HG02943 (cell line): Measurements from ENCODE around the gene CALML5.

Experiments used
- ATAC-seq: cut with Tn5 transposase; IDR thresholded peaks from one replicate; pipeline ENCODE4 v1.9.1; 2021; ENCODE audit warnings: mild to moderate bottlenecking, low read depth, moderate library complexity; ENCODE audit not compliant: unreplicated experiment

Gene CALML5

DNA sequence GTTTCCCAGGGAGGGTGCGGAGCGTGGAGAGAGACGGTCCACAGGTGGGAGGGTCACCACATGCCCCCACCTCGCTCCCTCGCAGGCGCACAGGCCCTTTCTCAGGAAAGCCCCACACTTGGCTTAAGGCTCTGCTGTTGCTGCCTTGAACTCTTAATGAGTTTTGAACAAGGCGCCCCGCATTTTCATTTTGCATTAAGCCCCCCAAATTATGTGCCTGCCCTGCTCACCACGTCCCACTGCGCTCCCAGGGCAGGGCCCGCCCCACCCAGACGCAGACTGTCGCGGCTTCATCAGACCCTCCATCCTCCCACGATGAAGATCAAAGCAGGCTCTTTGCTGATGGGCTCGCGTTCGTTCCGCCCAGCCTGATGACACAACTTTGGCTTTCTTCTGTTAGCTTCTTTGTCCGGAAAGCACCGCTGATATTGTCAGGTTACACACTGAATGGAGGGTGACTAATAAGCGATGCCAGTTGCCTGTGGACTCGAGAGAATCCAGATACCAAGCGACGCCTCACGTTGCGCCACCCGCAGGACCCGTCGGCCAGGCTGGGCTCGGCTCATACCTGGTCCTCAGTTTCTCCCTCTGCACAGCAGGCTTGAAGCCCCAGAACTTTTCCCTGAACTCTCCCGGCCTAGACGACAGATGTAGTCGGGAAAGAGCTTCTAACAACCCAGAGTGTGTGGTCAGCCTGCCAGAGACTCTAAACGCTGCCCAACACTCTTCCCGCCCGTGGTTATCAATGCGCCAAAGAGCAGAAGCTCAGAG is 34.9 kb upstream of the CALML5 start:
- no peak for ATAC-seq

DNA sequence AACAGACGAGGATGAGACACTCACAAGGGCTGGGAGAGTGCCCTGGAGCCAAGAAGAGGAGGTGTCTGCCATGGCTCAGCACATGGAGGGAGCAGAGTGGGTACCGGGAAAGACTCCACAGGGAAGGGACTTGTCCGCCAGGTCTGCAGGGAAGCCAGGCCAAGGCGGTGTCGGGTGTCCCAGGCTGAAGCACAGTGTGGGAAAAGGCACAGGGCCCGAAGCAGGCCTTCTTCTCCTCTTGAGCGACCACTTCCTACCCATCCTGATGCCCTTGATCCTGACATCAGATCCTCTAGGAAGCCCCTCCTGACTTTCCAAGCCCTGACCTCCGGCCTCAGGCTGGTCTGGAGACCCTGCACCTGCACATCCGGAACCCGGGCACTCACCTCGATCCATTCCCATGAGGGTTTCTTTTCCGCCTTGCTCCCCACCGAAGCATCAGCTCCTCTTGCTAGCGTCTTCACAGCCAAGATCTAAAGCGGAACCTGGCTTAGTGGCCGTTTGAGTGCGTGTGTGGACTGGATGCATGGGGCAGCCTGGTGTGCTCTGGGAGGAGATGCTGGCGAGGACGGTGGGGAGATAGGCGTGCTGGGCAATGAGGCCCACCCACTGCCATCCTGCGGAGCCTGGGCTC is 33.8 kb upstream of the CALML5 start:
- ATAC-seq = no peak

DNA sequence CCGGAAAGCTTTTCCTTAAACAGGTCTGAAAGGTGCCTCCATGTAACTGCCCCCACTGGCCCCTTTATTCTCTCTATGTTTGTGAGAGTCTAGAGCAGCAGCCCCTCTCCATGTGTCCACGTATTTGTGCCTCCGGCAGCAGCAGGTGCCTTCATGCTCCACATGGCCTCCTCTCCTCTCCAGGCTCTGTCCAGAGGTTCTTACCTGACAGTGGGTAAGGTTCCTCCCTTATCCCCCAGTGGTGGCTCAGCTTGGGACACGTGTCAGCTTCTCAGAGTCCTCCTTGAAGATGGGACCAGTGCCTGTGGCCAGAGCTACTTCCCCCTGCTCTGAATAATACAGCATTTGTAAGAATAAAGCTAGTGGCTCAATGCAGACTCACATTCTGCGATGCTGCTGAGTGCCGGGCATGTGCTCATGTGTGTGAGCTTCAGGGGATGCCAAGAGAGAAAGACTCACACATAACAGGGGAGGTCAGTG is 33.3 kb upstream of the CALML5 start:
- ATAC-seq = no peak

DNA sequence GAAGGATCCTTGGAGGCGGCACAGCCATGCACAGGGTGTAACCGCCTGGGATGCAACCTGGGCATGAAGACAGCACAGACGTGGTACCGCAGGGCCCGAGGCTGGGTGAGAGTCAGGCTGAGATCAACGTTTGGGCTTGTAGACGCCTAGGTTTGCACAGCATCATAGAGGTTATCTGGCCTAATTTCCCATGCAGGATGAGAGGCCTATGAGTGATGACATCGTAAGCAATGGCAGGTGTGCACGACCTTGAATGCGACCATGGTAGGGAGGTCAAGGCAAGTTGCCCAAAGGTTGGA is 32.9 kb upstream of the CALML5 start:
- ATAC-seq = no peak

DNA sequence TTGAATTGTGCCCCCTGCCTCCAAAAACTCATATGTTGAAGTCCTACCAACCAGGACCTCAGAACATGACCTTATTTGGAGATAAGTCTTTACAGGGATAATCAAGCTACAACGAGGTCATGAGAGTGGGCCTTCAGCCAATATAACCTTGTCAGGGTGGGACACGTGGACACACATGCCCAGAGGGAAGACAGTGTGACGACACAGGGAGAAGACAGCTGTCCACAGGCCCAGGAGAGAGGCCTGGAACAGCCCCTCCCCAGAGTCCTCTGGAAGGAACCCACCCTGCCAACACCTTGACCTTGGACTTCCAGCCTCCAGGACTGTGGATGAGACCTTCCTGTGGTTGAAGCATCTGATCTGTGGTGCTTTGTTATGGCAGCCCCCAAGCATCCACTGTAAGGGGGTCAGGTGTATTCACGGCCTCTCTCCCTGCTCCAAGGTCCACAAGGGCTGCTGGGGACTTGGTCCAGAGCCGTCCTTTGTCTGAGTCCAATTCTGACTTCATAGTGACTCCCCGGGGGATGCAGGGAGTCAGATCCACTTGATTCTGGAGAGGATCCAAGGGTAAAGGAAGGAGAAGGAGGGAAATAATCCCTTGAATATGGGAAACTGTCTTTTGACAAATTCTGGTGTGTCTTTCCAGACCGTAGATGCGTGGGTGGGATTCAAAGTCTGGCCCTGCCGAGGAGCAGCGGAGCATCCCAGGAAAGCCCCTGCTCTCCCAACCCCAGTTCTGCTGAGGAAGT is 32.4 kb upstream of the CALML5 start:
- ATAC-seq = no peak

DNA sequence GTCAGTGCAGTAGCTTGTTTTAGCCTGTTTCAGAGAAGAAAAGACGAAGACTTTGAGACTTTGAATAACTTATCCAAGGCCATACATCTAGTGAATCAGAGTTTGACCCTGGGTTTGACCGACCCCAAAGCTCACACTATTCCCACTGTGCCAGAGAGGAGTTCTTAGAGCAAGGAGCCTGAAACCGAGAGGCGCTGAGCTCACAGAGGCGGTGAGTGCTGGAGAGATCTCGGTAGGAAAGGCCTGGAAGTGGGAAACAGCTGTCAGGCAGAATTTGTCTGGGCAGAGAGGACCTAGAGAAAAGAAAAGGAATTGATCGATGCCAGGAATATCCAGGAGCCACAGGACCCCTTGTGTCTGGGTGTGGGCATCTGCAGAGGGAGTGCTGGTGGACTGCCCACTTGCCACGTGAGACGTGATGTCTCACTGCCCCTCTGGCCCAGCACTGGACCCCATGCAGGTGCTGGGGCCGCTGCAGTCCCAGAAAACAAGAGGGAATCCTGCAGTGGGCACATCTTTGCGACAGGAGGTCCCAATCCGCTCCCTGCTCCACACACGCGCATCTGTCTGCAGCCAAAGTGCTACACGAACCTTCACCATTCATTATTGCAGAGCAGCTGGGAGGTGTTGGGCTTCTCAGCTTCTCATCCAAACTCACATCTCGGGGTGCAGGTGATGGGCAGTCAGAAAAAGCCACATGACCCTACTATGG is 31.6 kb upstream of the CALML5 start:
- ATAC-seq = no peak

DNA sequence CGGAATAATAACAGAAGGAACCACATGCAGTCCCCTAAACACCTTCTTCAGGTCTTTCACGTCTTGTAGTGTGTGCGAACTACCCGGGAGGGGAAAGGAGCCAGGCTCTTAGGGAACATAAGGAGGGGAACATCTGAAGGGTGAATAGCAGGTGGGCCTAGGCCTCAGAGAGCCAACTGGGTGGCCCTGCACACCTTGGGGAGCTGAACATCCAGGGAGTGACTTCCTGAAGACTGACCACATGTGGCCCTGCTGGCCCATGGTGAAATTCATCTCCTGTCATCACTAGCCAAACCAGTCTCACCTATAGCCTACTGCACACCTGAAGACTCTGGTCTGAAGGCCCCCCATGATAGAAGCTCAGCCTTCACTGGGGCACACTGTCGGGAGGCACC is 31.0 kb upstream of the CALML5 start:
- ATAC-seq = no peak

DNA sequence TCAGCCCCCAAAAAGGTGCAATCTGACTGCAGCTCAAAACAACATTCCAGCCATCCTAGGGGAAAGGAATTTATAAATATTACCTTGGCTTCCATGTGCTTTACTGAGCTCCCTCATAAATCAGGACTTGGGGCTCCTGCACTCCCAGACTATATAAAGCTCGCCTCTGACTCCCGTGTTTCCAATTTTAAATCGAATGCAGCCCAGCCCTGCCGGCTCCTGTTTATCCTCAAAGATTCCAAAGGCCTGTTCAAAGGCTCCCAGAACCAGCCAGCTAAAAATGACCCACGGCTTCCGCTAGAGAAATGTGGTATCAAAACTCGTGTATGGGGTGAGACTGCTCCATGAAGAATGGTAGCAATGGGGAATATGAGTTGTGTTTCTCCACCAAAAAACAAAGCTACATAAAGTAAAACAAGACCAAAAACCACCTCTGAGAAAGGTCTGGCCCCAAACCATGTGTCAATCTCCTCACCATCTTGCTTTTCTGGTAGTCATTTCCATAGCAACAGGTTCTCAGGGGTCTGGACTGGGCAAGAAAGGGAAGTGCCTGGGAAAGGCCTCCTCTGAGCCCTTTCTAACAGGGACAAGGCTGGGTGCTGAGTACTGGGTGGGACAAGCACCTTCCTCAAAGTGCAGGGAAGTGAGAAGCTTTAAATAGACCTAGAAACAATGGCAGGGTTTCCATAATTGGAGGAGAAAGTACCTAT is 30.5 kb upstream of the CALML5 start:
- ATAC-seq = no peak

DNA sequence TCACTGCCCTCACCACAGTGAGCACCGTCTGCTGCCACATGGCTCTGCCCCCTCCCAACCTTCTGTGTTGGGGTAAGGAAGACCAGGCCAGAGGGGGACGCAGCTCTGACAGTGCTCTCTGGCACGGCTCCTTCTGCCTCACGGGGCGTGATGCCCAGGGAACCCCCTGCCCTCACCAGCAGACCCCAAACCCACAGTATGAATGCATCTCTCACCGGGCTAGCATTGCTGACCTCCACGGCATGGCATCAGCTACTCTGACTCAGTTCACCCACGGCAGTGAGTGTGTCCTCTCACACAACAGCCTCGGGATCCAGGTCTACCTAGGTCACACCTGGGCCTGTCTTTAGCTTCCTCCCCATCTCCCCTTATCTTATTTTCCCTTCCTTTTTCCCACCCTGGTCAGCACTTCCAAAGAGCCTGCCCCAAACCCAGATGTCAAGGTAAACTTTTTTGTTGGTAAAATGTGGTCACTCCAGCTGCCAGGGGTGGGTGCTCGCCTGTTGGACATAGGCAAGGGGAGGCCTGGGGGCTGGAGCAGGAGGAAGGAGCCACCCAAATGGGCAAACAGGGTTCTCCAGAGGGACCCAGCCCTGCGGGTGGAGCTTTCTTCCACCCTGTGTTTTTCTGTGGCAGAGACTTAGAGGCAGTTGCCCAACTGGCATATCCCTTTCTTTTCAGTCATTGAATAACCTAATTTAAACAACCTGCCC is 29.8 kb upstream of the CALML5 start:
- ATAC-seq = no peak

DNA sequence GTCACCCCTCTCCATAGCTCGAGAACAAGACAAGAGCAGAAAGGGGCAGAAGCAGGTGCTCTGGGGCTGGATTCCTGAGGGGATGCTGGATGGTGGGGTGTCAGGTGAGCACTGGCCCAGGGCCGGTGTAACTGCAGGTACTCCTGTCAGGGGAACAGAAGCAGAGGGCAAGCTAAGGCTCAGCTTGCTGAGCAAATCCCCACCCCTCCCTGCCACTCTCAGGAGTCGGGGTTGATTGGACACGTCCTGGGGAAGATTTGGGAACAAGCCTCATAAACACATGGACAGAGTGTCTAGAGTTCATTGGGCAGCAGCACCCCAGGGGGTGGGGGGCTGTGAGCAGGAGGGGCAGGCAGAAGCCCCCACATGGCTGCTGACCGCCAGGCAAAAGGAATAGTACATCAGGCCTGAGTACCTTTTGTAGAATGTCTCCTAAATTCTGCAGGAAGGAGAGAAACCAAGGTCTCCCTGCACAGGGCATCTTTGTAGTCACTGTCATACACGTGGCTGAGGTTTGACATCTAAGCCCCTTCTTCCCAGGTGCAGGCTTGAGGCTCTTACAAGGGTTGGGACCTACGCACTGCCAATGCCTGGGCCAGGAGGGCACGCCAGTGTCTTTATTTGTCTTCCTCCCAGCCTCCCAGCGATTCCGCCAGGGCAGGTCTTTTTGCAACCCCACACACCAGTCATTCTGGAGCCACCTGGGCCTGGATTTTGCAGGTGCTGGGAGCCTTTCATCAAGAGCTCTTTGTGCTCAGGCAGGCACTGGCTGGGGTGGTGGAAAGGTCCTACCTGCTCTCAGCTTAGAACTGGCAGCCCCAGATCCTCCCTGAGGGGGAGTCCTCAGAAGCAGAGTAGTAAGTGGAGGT is 28.2 kb upstream of the CALML5 start:
- ATAC-seq = no peak

DNA sequence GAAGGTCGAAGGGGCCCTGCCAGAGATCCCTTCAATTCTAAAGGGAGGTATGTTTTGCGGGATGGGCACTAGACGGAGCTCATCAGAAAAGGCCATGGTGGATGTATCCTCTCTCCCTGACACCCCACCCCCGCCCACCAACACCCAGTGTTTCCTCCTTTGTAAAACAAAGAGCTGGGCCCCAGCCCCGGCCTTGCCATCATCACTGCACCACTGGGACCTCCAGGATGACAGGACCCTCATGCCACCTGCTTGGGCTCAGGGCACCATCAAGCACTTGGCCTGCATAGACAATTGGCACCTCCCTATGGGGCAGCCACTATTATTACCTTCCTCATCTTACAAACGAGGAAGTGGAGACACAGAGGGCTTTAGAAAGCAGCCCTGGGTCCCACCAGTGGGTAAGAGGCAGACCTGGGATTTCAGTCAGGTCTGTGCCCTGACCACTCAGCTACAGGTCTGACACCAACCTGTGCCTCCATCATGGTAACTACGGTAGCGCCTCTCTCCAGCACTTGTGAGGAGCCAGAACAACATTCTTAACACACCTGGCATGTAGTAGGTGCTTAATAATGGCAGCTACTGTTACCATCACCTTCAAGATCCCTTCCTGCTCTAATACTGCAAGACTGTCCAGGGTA is 27.4 kb upstream of the CALML5 start:
- no peak for ATAC-seq

DNA sequence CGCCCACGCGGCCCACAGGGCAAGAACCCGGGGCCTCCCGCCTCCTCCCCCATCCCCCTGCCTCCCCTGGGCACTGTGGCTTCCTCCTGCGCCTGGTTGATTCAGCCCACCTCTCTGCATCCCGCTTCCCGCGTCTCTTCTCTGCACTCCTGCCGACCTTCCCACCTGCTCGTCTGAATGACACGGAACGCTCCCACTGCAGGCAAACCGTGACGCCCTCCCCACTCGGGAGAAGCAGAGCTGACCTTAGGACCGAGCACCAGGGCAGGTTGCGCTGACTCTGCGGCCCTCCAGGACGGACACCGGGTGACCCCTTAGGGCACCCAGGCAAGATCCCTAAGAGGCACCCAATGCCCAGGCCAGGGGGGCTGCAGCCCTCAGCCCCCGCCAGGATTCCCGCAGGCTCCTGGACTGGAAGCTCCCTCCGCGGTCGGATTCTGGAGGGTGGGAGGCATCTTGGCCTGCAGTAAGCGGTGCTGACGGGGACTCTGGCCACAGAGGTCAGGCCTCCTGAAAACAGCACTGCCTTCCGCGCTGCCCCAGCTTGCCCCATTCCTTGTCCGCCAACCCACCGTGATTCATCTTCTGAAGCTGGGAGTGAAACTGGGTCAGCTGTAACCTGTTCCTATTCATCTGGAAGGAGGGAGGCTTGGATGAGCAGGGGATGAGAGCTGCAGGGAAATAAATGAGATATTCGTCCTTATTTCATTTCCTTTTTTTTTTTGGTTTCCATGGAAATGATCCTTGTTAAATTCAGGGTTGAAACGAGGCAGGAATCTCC is 26.4 kb upstream of the CALML5 start:
- no peak for ATAC-seq

DNA sequence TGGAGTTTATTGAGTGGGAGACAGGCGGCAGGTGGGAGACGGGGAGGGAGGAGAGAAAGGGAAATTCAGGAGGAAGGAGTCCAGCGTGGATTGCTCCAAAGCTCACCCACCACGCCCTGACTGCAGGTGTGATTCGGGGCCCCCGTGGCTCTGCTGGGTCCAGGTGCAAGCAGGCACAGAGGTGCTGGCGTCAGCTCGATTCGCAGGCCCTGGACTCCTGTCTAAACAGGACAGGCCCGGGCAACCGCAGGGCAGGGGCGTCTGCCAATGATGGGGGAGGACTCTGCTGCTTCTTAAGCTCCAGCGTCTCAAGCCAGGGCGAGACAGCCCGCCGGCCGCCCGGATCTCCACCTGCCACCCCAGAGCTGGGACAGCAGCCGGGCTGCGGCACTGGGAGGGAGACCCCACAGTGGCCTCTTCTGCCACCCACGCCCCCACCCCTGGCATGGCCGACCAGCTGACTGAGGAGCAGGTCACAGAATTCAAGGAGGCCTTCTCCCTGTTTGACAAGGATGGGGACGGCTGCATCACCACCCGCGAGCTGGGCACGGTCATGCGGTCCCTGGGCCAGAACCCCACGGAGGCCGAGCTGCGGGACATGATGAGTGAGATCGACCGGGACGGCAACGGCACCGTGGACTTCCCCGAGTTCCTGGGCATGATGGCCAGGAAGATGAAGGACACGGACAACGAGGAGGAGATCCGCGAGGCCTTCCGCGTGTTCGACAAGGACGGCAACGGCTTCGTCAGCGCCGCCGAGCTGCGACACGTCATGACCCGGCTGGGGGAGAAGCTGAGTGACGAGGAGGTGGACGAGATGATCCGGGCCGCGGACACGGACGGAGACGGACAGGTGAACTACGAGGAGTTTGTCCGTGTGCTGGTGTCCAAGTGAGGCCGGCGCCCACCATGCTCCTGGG is 25.5 kb upstream of the CALML5 start, which contains the start of gene CALML3:
TSS of gene CALML3 (plus strand) at position 321 of the 920 bp plus-strand sequence. CDS start at position 446, 125 bp downstream.
- no peak for ATAC-seq

DNA sequence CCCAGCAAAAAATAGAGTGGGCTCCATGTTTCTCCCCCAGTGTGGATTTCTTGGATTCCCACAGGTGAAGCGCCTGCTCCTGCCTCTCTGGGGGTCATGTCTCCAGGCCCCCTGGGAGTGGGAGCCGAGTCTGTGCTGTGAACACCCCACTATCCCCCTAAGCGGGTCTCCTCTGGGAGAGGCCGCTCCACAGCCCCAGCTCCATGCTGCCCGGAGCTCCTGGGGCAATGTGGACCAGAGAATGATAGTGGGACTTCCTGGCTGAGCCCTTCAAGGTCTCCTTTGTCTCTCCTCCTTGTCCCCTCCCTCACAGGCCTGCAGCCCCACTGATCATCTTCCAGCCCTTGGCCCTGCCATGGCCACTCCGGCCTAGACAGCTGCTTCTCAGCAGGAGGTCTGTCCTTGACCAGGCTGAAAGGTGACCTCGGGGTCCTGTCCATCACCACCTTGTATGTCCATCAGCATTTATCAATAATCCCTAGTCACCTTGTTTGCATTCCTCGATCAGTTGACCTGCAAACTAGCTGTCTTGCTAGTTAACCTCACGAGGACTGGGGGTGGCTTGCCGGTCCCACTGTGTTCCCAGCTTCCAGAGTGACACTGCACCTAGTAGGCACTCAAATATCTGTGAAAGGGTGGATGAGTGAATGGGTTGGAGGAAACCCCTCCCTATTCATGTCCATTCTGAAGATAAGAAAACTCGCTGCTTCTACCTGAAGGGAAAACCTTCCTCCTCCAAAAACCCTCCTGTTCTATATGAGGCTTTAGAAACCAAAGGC is 24.6 kb upstream of the CALML5 start:
- no peak for ATAC-seq

DNA sequence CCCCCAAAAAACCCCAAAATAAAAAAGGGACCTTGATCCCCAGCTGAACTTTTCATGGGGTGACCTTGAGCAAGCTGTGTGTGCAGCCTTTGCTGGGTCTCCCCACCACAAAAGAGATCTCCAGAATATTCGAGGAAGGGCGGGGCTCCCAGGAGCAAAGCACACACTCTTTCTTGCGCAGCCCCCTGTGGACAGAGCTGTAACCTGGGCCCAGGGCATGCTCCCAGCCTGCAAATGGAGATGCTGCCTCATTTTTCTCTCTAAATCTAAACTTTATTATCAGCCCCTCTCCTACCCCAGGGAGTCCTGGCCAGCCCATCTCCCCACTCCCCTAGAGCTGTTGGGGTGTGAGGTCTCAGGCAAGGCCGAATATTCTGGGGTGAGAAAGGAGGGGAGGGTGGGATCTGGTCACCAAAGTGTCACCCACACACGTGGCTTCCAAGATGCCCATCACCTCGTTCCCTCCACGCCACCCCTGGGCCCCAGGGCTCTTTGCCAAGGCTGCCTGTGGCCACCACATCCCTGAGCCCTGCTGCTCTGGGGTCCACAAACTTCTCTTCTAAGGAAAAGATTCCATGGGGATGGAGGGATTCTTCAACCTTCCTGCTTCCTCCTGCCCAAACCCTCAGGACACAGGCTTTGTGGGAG is 23.7 kb upstream of the CALML5 start:
- no peak for ATAC-seq
